Measurements from ENCODE around the gene UNCX.
"Not testable (repeated sequence)": the region's sequence is repeated elsewhere in the genome, so short reads cannot be mapped to it uniquely, and the experiment has no call there.

UNCX gene

GRCh38 chr7:1276626-1277175 is 44.0 kb downstream of the UNCX start:
- DNase-seq (ENCODE audit: low read depth in 3 of 3), result no peak

- no peak for DNase-seq (ENCODE audit: low read depth in 3 of 3)
Measured at GRCh38 chr7:1278543-1278942, 45.9 kb downstream of the UNCX start.

- DNase-seq (ENCODE audit: low read depth in 3 of 3), result no peak
Measured at GRCh38 chr7:1279041-1279440, 46.4 kb downstream of the UNCX start.

GRCh38 chr7:1279895-1280294 is 47.2 kb downstream of the UNCX start:
- DNase-seq (ENCODE audit: low read depth in 3 of 3), result not testable (repeated sequence)

GRCh38 chr7:1281068-1281467 is 48.4 kb downstream of the UNCX start:
- DNase-seq (ENCODE audit: low read depth in 3 of 3), result no peak

GRCh38 chr7:1282679-1283078 is 50.0 kb downstream of the UNCX start:
- DNase-seq (ENCODE audit: low read depth in 3 of 3), result no peak

- no peak for DNase-seq (ENCODE audit: low read depth in 3 of 3)
Measured at GRCh38 chr7:1283337-1283736, 50.7 kb downstream of the UNCX start.

- no peak for DNase-seq (ENCODE audit: low read depth in 3 of 3)
Measured at GRCh38 chr7:1283941-1284742, 51.5 kb downstream of the UNCX start.

- no peak for DNase-seq (ENCODE audit: low read depth in 3 of 3)
Measured at GRCh38 chr7:1284743-1285458, 52.2 kb downstream of the UNCX start.

GRCh38 chr7:1285556-1286301 is 53.1 kb downstream of the UNCX start:
- DNase-seq (ENCODE audit: low read depth in 3 of 3), result no peak
